A673 (cell line): ENCODE results near the gene LBH. TPM values are rescaled to one million over a fixed set of nuclear protein-coding genes. Genes with fewer than 3 reads are reported as not detected.

ENCODE experiments used
- BruUV-seq: library from RNA; stranded (reverse); fragments of 400-500 nt; replicated peaks from 2 replicates; lab custom pipeline; 2021; lab: Mats Ljungman, UMichigan
- CTCF ChIA-PET: fragments of 300-600 bp; sonication (Branson Sonifier 250); formaldehyde crosslinking; loops from one replicate; lab custom pipeline; 2022; ENCODE audit warnings: antibody characterized with exemption; lab: Charles Lee
- POLR2A ChIA-PET: fragments of 300-600 bp; sonication (Branson Sonifier 250); formaldehyde crosslinking; loops from one replicate; lab custom pipeline; 2022; ENCODE audit warnings: antibody characterized with exemption; ENCODE audit not compliant: low non-redundant PET; lab: Charles Lee
- DNase-seq: peaks from one replicate; pipeline ENCODE4 v3.0.0-alpha.2; 2015; ENCODE audit warnings: low spot score
- H3K27ac ChIP-seq: fragments of 200-600 bp; sonication (generic); 2 replicates; pipeline ENCODE4 v1.5.1; 2016; ENCODE audit warnings: mixed run types, low read depth, mild to moderate bottlenecking, mixed read lengths, antibody characterized with exemption, low read length; ENCODE audit not compliant: poor library complexity, severe bottlenecking
- H3K27me3 ChIP-seq: fragments of 200-600 bp; sonication (generic); replicated peaks from 2 replicates; pipeline ENCODE4 v1.6.1; 2017; ENCODE audit warnings: mixed run types, low read depth, mild to moderate bottlenecking, mixed read lengths, antibody characterized with exemption, low read length; ENCODE audit not compliant: insufficient read depth, poor library complexity
- H3K36me3 ChIP-seq: fragments of 200-600 bp; sonication (generic); 2 replicates; pipeline ENCODE4 v1.6.1; 2016; ENCODE audit warnings: mixed run types, mild to moderate bottlenecking, mixed read lengths, antibody characterized with exemption, low read length; ENCODE audit not compliant: insufficient read depth, poor library complexity, severe bottlenecking
- H3K4me1 ChIP-seq: fragments of 200-600 bp; sonication (generic); 2 replicates; pipeline ENCODE4 v1.6.1; 2017; ENCODE audit warnings: mixed run types, mild to moderate bottlenecking, mixed read lengths, antibody characterized with exemption, low read length; ENCODE audit not compliant: insufficient read depth, poor library complexity, severe bottlenecking
- H3K4me3 ChIP-seq: fragments of 200-600 bp; sonication (generic); 2 replicates; pipeline ENCODE4 v1.5.1; 2016; ENCODE audit warnings: low read depth, mixed run types, mild to moderate bottlenecking, mixed read lengths, low read length; ENCODE audit not compliant: poor library complexity, severe bottlenecking
- H3K9me3 ChIP-seq: fragments of 200-600 bp; sonication (generic); 2 replicates; pipeline ENCODE4 v1.6.1; 2016; ENCODE audit warnings: mixed run types, low read depth, mild to moderate bottlenecking, mixed read lengths, antibody characterized with exemption, low read length; ENCODE audit not compliant: poor library complexity, severe bottlenecking
- EZH2 ChIP-seq: fragments of 200-600 bp; sonication (generic); IDR thresholded peaks from 2 replicates; pipeline ENCODE4 v1.6.1; 2017; ENCODE audit warnings: borderline replicate concordance, low read depth, mild to moderate bottlenecking, mixed read lengths, antibody characterized with exemption, low read length; ENCODE audit not compliant: poor library complexity, severe bottlenecking
- intact Hi-C: fragments of 100-400 bp; cut with micrococcal nuclease; formaldehyde crosslinking; loops from one replicate; pipeline ENCODE4 v1.10.0; 2022; ENCODE audit not compliant: unreplicated experiment
- total RNA-seq: library from RNA; stranded (reverse); gene quantifications from 2 replicates; pipeline ENCODE4 v1.2.3, GENCODE V29; 2021
- TF ChIP-seq, protein P1 (sequence below): fragments of 300-800, 200-600 bp; sonication (generic); conservative IDR thresholded peaks from 2 replicates; pipeline ENCODE4 v1.5.1; 2017; ENCODE audit warnings: low read depth, mild to moderate bottlenecking, antibody characterized with exemption, low read length, moderate library complexity, mixed read lengths

The LBH gene
- total RNA-seq, 1 experiment from 2014 or later = 140 TPM

DNA sequence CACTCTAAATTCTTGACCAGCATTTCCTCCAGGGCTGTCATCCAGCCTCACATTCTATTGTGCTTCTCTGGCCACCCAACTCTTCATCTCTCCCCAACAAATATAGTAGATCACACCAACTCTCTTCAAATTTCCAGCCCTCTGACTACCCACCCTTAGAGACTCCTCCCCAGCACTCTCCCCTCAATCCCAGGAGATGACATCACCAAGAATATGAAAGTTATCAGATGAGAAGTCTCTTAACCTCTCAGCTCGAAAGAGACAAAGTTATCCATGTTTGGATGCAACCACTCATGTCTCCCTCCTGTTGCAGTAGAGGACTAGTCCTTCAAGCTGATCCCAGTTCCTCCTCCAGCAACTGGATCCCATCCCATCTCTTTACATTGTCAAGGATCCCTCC lies 47.1 kb downstream of the LBH start:
- intact Hi-C loops = no loop called here
- Histone ChIP-seq H3K4me1 (peaks cover 2% of the 10 kb centered on the region), H3K27me3 (no peaks in the 10 kb centered on the region), H3K4me3 (no peak overlapping the region), H3K36me3 (no peaks in the 10 kb centered on the region), H3K9me3 (no peaks in the 10 kb centered on the region), H3K27ac (no peak overlapping the region)
- BruUV-seq = no TSS peak
- TF ChIP-seq, protein P1, sequence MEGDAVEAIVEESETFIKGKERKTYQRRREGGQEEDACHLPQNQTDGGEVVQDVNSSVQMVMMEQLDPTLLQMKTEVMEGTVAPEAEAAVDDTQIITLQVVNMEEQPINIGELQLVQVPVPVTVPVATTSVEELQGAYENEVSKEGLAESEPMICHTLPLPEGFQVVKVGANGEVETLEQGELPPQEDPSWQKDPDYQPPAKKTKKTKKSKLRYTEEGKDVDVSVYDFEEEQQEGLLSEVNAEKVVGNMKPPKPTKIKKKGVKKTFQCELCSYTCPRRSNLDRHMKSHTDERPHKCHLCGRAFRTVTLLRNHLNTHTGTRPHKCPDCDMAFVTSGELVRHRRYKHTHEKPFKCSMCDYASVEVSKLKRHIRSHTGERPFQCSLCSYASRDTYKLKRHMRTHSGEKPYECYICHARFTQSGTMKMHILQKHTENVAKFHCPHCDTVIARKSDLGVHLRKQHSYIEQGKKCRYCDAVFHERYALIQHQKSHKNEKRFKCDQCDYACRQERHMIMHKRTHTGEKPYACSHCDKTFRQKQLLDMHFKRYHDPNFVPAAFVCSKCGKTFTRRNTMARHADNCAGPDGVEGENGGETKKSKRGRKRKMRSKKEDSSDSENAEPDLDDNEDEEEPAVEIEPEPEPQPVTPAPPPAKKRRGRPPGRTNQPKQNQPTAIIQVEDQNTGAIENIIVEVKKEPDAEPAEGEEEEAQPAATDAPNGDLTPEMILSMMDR = no peak
- ChIA-PET POLR2A (no interaction called here), CTCF (no interaction called here)
- DNase-seq = no peak

DNA sequence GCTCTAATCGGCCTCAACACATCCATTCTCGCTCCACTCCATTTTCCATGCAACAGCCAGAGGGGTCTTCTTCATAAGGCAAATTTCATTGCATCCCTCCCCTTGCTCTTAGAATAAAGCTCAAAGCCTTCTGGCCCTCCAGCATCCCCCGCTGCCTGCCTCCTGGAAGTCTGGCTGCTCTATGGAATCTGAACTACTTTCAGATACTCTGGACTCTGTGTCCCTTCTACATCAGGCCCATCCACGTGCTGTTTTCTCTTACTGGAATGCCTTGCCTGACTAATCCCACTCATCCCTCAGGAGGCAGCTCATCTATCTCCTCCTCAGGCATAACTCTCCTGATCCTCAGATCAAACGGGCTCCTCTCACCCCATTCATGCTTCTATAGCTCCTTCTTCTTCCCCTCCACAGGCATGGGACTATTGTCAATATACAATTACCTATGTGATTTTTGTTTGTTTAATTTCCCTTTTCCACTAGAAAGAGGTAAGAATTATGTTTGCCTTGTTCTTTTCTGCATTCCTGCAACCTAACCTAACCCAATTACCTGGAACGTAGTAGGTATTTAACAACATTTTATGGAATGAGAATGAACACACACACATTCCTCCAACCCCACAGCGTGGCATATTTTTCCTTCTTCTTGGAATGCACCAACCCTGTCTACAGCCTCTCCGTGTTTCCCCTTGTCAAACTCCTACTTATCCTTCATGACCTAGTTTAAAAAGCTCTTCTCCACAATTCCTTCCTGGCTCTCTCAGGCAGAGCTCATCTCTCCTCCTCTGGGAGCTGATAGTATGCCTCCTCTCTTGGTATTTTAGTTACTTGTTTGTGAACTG lies 49.5 kb downstream of the LBH start:
- intact Hi-C loops = no loop called here
- no peaks in the 10 kb centered on the region for H3K36me3 ChIP-seq
- no peak for DNase-seq
- no peak overlapping the region for H3K4me3 ChIP-seq
- CTCF ChIA-PET = no interaction called here
- no peaks in the 10 kb centered on the region for H3K9me3 ChIP-seq
- no peaks in the 10 kb centered on the region for H3K4me1 ChIP-seq
- POLR2A ChIA-PET = no interaction called here
- no peaks in the 10 kb centered on the region for H3K27me3 ChIP-seq
- no peak overlapping the region for H3K27ac ChIP-seq
- TF ChIP-seq, protein P1 = no peak
- TF ChIP-seq EZH2 = no peak
- no TSS peak for BruUV-seq

DNA sequence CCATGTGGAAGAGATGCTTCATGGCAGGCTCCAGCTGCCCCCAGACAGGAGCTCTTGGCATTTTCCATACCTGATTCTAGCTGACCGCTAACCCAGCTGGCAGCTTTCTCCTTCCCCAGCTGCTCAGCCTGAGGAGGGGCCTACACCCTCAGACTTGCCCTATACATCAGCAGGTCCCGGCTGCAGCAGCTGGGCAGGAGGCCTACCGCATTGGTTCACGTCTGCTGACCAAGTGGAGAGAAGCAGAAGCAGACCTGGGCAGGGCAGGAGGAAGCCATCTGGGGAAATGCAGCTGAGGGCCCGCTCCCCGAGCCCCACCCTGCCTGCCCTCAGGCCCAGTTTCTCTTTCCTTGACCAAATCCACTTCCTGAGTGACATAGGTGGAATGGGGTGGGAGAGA lies 50.7 kb downstream of the LBH start:
- BruUV-seq = no TSS peak
- Histone ChIP-seq H3K27me3 (no peaks in the 10 kb centered on the region), H3K4me3 (no peak overlapping the region), H3K9me3 (no peaks in the 10 kb centered on the region), H3K4me1 (peaks cover 4% of the 10 kb centered on the region), H3K27ac (no peak overlapping the region), H3K36me3 (no peaks in the 10 kb centered on the region)
- no peak for TF ChIP-seq EZH2
- TF ChIP-seq, protein P1 = no peak
- POLR2A ChIA-PET = no interaction called here
- intact Hi-C loops = no loop called here
- CTCF ChIA-PET = no interaction called here
- DNase-seq = no peak
